ENCODE results near the gene PGGHG. TPM values are rescaled to one million over a fixed set of nuclear protein-coding genes. Genes with fewer than 3 reads are reported as not detected.

PGGHG gene
- total and polyA plus RNA-seq, 10 donors: 53.4 to 250 (median 131) TPM

DNA sequence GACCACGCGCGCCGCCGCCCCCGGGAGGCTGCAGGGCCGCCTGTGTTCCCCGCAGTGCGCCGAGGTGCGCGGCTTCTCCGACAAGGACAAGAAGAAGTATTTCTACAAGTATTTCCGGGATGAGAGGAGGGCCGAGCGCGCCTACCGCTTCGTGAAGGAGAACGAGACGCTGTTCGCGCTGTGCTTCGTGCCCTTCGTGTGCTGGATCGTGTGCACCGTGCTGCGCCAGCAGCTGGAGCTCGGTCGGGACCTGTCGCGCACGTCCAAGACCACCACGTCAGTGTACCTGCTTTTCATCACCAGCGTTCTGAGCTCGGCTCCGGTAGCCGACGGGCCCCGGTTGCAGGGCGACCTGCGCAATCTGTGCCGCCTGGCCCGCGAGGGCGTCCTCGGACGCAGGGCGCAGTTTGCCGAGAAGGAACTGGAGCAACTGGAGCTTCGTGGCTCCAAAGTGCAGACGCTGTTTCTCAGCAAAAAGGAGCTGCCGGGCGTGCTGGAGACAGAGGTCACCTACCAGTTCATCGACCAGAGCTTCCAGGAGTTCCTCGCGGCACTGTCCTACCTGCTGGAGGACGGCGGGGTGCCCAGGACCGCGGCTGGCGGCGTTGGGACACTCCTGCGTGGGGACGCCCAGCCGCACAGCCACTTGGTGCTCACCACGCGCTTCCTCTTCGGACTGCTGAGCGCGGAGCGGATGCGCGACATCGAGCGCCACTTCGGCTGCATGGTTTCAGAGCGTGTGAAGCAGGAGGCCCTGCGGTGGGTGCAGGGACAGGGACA is 8.0 kb upstream of the PGGHG start:
- WGBS, 5 donors: 7 to 25% (median 10%) methylated on average over 48 to 79 of the region's 79 CpGs
- intact Hi-C loops (cut with DNase I; ENCODE audit: low total_unique reads): no loop called here
- TF ChIP-seq POLR2AphosphoS5 (IDR thresholded peaks at IDR 0.05): peak; percentile 47 to 89 (median 57)
- TF ChIP-seq, protein P1, sequence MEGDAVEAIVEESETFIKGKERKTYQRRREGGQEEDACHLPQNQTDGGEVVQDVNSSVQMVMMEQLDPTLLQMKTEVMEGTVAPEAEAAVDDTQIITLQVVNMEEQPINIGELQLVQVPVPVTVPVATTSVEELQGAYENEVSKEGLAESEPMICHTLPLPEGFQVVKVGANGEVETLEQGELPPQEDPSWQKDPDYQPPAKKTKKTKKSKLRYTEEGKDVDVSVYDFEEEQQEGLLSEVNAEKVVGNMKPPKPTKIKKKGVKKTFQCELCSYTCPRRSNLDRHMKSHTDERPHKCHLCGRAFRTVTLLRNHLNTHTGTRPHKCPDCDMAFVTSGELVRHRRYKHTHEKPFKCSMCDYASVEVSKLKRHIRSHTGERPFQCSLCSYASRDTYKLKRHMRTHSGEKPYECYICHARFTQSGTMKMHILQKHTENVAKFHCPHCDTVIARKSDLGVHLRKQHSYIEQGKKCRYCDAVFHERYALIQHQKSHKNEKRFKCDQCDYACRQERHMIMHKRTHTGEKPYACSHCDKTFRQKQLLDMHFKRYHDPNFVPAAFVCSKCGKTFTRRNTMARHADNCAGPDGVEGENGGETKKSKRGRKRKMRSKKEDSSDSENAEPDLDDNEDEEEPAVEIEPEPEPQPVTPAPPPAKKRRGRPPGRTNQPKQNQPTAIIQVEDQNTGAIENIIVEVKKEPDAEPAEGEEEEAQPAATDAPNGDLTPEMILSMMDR (IDR thresholded peaks at IDR 0.05 in 8 of 11, conservative IDR thresholded peaks at IDR 0.05 in 3 of 11): no peak
- Histone ChIP-seq H3K36me3 (peaks cover 0 to 36% (median 0%) of the 10 kb centered on the region in 6 donors), H3K27ac (peak overlapping the region in 7 of 8 donors; percentile 26 to 89 (median 63)), H3K4me1 (peaks cover 26 to 83% (median 47%) of the 10 kb centered on the region in 6 donors), H3K9me3 (peaks cover 0 to 6% (median 0%) of the 10 kb centered on the region in 8 donors), H3K27me3 (replicated peaks in 1 of 7) (peaks cover 0 to 80% (median 48%) of the 10 kb centered on the region in 7 donors), H3K4me3 (peak overlapping the region; percentile 35 to 77 (median 48))
- peak; percentile 92 for DNase-seq

DNA sequence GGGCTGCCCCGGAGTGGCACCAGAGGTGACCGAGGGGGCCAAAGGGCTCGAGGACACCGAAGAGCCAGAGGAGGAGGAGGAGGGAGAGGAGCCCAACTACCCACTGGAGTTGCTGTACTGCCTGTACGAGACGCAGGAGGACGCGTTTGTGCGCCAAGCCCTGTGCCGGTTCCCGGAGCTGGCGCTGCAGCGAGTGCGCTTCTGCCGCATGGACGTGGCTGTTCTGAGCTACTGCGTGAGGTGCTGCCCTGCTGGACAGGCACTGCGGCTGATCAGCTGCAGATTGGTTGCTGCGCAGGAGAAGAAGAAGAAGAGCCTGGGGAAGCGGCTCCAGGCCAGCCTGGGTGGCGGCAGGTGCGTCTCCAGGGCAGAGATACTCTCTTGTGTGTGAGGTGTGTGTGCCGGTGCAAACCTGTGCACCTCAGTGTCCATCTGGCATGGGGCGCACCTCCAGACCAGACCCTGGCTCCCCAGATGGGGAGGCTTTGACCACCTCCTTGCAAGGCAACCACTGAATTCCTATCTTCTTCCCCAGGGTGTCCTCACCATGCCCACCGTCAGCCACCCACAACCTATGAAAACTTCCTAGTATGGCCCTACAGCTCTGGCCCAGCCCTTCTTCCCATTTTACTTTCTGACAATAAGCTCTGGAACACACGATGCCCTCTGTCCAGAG is 7.3 kb upstream of the PGGHG start:
- Histone ChIP-seq H3K9me3 (peaks cover 0 to 3% (median 0%) of the 10 kb centered on the region in 8 donors), H3K27ac (peak overlapping the region in 6 of 8 donors; percentile 26 to 89 (median 72)), H3K4me3 (peak overlapping the region in 7 of 8 donors; percentile 36 to 77 (median 50)), H3K36me3 (peaks cover 0 to 36% (median 0%) of the 10 kb centered on the region in 6 donors), H3K27me3 (replicated peaks in 1 of 7) (peaks cover 0 to 85% (median 48%) of the 10 kb centered on the region in 7 donors), H3K4me1 (peaks cover 26 to 90% (median 47%) of the 10 kb centered on the region in 6 donors)
- 34 to 42% (median 38%) methylated on average over 23 to 26 of the region's 26 CpGs for WGBS, 5 donors
- DNase-seq: no peak
- TF ChIP-seq POLR2A (IDR thresholded peaks at IDR 0.05) (no peak), POLR2AphosphoS5 (IDR thresholded peaks at IDR 0.05) (peak in 1 of 3 donors; percentile 11)
- TF ChIP-seq, protein P1 (IDR thresholded peaks at IDR 0.05 in 8 of 11, conservative IDR thresholded peaks at IDR 0.05 in 3 of 11): no peak
- intact Hi-C loops (cut with DNase I; ENCODE audit: low total_unique reads): no loop called here

DNA sequence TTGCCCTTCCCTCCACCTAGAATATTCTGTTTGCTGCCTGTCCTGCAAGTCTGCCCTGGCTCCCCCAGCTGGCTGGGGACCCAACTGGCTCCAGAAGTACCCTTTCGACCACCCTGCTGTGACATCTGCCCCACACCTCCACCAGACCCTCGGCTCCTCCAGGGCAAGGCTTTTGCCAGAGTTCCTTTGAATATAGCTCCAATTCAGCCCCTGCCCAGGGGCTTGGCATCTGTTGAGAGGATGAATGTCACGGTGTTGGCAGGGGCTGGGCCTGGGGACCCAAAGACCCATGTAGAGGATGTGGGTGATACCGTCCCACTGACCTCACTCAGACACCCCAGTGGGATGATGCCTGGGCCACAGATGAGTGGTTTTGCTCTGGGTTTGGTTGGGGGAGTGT is 6.8 kb upstream of the PGGHG start:
- peak; percentile 58 for DNase-seq
- intact Hi-C loops (cut with DNase I; ENCODE audit: low total_unique reads): no loop called here
- Histone ChIP-seq H3K27me3 (replicated peaks in 1 of 7) (peaks cover 0 to 90% (median 48%) of the 10 kb centered on the region in 7 donors), H3K36me3 (peaks cover 0 to 36% (median 0%) of the 10 kb centered on the region in 6 donors), H3K4me3 (peak overlapping the region in 5 of 8 donors; percentile 36 to 77 (median 50)), H3K4me1 (peaks cover 26 to 96% (median 47%) of the 10 kb centered on the region in 6 donors), H3K27ac (peak overlapping the region in 3 of 8 donors; percentile 82 to 89 (median 86)), H3K9me3 (no peaks in the 10 kb centered on the region)
- no peak for TF ChIP-seq POLR2A (IDR thresholded peaks at IDR 0.05)
- TF ChIP-seq, protein P1 (IDR thresholded peaks at IDR 0.05 in 8 of 11, conservative IDR thresholded peaks at IDR 0.05 in 3 of 11): no peak
- TF ChIP-seq POLR2AphosphoS5 (IDR thresholded peaks at IDR 0.05): no peak
- WGBS, 5 donors: 57 to 76% (median 72%) methylated on average over 4 of the region's 4 CpGs

Data from spleen (tissue), 11 donors.